GM12892 (cell line): ENCODE measurements around the gene ASGR1.
"Not testable (repeated sequence)": the region's sequence is repeated elsewhere in the genome, so short reads cannot be mapped to it uniquely, and the experiment has no call there.

Experiments
- POLR2A ChIP-seq: IDR thresholded peaks from 2 replicates; pipeline ENCODE4 v1.6.1; 2011; ENCODE audit warnings: low read depth, low read length, control low read depth
- POLR2AphosphoS5 ChIP-seq: IDR thresholded peaks from 2 replicates; pipeline ENCODE4 v1.6.1; 2011; ENCODE audit warnings: low read depth, low read length, control low read depth

GRCh38 chr17:7182101-7182500, 2.9 kb upstream of the ASGR1 start:
- not testable (repeated sequence) for TF ChIP-seq POLR2AphosphoS5, POLR2A
